Liver (tissue), 3 donors: ENCODE measurements around the gene CLINT1.

ENCODE experiments used
- CTCF ChIP-seq: fragments of 150-350 bp; IDR thresholded peaks from 2 replicates; pipeline ENCODE4 v1.5.1; 2017; ENCODE audit warnings: improper control_type of control experiment, low read depth, low read length; ENCODE audit not compliant: missing input control
- REST ChIP-seq: IDR thresholded peaks from 2 replicates; pipeline ENCODE4 v1.6.1; 2016; ENCODE audit warnings: antibody characterized with exemption, mild to moderate bottlenecking
- SP1 ChIP-seq: IDR thresholded peaks from 2 replicates; pipeline ENCODE4 v1.6.1; 2018; ENCODE audit warnings: antibody characterized with exemption, mild to moderate bottlenecking
- YY1 ChIP-seq: IDR thresholded peaks from 2 replicates; pipeline ENCODE4 v1.6.1; 2016; ENCODE audit warnings: antibody characterized with exemption, mild to moderate bottlenecking
- donor health status: healthy.
- donor health status: healthy.

GRCh38 chr5:157764531-157764930, 94.4 kb downstream of the CLINT1 start:
- TF ChIP-seq YY1 (no peak), CTCF (no peak), REST (no peak), SP1 (no peak)
